GM12891 (cell line): ENCODE measurements around the gene STARD13.

Experiments used
- DNase-seq: peaks from one replicate; pipeline ENCODE4 v3.0.0; 2011; ENCODE audit warnings: low spot score; ENCODE audit not compliant: insufficient read length
- FAIRE-seq: peaks from 2 replicates; lab custom pipeline; 2011; peaks lifted over from hg19 to GRCh38; lab: Jason Lieb, UNC
- PAX5 ChIP-seq: IDR thresholded peaks from 2 replicates; pipeline ENCODE4 v1.6.1; 2011; ENCODE audit warnings: low read length, moderate library complexity, mild to moderate bottlenecking; ENCODE audit not compliant: insufficient read depth, severe bottlenecking
- POLR2A ChIP-seq: IDR thresholded peaks from 2 replicates; pipeline ENCODE4 v1.6.1; 2011; ENCODE audit warnings: low read depth, low read length, control low read depth
- POLR2AphosphoS5 ChIP-seq: IDR thresholded peaks from 2 replicates; pipeline ENCODE4 v1.6.1; 2011; ENCODE audit warnings: low read depth, low read length, control low read depth
- POU2F2 ChIP-seq: IDR thresholded peaks from 2 replicates; pipeline ENCODE4 v1.6.1; 2011; ENCODE audit warnings: low read depth, mild to moderate bottlenecking, control low read depth, low read length, moderate library complexity
- SPI1 ChIP-seq: IDR thresholded peaks from 2 replicates; pipeline ENCODE4 v1.6.1; 2011; ENCODE audit warnings: low read depth, low read length, control low read depth
- TAF1 ChIP-seq: IDR thresholded peaks from 2 replicates; pipeline ENCODE4 v1.6.1; 2011; ENCODE audit warnings: low read depth, low read length, control low read depth

STARD13 gene

DNA sequence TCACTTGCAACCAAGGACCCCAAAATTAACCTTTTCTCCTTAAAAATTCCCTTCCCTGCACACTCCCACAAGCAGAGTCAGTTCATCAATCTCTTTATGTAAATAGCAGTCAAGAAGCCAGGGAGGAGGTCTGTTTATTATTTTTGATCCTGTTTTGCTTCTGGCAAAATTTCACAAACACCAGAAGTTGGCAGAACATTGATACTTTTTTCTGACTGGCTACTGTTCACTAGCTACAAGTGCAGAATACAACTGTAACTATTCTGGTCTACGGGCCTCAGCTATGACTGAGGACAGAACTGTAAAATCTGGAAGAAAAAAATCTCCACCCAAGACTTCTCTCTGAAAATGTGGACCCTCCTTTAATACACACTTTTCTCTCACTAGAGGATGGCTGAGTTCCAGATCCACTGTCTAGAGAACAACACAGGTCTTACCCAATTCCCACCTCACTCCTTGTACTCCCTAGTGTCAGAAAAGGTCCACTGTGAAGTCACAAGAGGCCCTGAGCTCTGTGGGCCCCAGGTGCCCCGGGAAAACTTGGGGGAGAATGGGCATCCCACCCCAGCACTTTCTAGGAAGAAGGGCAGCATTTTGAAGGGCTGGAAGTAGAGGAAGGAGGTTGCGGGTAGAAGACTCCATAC is 14.5 kb downstream of the STARD13 start:
- FAIRE-seq (no peak), DNase-seq (no peak)
- no peak for TF ChIP-seq PAX5
- TF ChIP-seq SPI1 = no peak
- TF ChIP-seq TAF1 = no peak
- no peak for TF ChIP-seq POLR2A
- TF ChIP-seq POU2F2 = no peak
- no peak for TF ChIP-seq POLR2AphosphoS5

DNA sequence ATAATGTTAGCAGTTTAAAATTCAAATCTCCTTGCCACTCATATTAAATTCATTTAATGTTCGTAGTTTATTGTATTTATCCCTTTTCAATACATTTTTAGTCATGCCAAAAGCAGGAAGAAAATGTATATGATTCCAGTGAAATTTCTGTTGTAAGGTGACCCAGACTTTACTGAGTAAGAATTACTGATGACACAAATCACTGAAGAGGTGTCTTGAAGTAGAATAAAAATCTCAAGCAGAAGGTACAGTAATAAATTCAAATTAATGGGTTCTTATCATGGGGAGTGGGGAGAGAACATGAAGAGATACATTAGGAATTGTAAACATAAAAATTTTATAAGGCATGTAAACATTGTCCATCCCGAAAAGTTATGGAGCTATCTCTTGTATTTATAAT is 19.9 kb downstream of the STARD13 start:
- TF ChIP-seq TAF1 (no peak), POLR2AphosphoS5 (no peak), PAX5 (no peak), POLR2A (no peak), SPI1 (no peak), POU2F2 (no peak)
- DNase-seq (no peak), FAIRE-seq (no peak)

- DNase-seq (no peak), FAIRE-seq (no peak)
- TF ChIP-seq SPI1 (no peak), POLR2AphosphoS5 (no peak)
Measured at GRCh38 chr13:33265133-33265532, 20.4 kb downstream of the STARD13 start.

- DNase-seq = no peak
- FAIRE-seq = no peak
- TF ChIP-seq TAF1 (no peak), PAX5 (no peak), POLR2A (no peak), POLR2AphosphoS5 (no peak), POU2F2 (no peak), SPI1 (no peak)
Measured at GRCh38 chr13:33264620-33264978, 21.0 kb downstream of the STARD13 start.

DNA sequence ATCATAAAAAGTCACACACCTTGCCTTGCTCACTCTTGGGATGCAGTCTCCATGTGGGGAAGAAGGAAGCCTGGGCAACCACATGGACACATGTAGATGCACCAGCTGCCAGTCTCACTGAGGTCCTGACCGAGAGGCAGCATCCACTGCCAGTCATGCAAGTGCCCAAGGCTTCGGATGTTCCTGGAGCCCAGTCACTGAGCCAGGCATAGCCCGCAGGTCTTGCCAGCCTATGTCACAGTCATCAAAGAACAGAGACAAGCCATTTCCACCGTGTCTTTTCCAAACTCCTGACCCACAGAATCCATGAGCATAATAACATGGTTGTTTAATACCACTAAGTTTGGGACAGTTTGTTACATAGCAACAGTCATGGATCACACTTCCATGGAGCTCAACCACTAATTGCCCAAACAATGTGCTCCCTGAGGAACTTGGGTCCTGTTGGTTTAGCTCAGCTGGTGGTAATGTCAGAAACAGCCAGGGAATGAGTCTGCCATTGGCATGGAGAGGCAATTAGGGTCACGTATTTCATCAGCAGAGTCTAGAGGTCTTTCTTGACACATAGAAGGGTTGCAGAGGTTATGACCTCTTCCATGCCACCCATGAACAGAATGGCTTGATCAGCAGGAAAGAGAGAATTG is 21.5 kb downstream of the STARD13 start:
- TF ChIP-seq POLR2AphosphoS5 = no peak
- no peak for TF ChIP-seq POU2F2
- TF ChIP-seq POLR2A = no peak
- TF ChIP-seq SPI1 = no peak
- no peak for TF ChIP-seq TAF1
- TF ChIP-seq PAX5 = no peak
- DNase-seq (no peak), FAIRE-seq (no peak)

DNA sequence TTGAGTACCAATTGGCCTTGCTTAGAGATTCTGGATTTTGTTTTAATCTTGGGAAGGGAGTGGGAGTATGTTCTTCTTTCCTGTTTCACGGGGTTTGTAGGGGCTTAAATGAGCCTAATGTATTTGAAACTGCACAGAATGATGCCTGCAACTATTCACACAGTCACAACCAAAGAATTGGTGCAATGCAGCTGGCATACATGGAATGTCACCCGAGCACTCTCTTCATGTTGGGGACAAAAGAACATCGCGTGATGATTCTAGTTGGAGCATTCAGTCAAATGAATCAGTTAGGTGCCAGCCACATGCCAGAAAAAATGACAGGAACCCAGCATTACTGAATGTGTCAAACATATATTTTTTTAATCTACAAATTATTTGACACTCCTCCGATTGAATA is 22.1 kb downstream of the STARD13 start:
- FAIRE-seq = no peak
- no peak for DNase-seq
- TF ChIP-seq POU2F2 (no peak), PAX5 (no peak), POLR2A (no peak), POLR2AphosphoS5 (no peak), SPI1 (no peak), TAF1 (no peak)

GRCh38 chr13:33262997-33263396 is 22.6 kb downstream of the STARD13 start:
- FAIRE-seq (no peak), DNase-seq (no peak)
- TF ChIP-seq TAF1 (no peak), POU2F2 (no peak), POLR2AphosphoS5 (no peak), SPI1 (no peak), PAX5 (no peak), POLR2A (no peak)

GRCh38 chr13:33262594-33262993 is 23.0 kb downstream of the STARD13 start:
- FAIRE-seq = no peak
- no peak for DNase-seq
- TF ChIP-seq POLR2A (no peak), TAF1 (no peak), POU2F2 (no peak), POLR2AphosphoS5 (no peak), SPI1 (no peak), PAX5 (no peak)

GRCh38 chr13:33262062-33262487 is 23.5 kb downstream of the STARD13 start:
- FAIRE-seq = no peak

More at GRCh38 chr13:33262062-33262487, 23.5 kb downstream of the STARD13 start:
- no peak for DNase-seq
- no peak for TF ChIP-seq TAF1
- no peak for TF ChIP-seq POLR2A
- TF ChIP-seq POLR2AphosphoS5 = no peak
- TF ChIP-seq POU2F2 = no peak
- TF ChIP-seq PAX5 = no peak
- TF ChIP-seq SPI1 = no peak
